Esophagus squamous epithelium (tissue), 4 donors: ENCODE data around the gene RPL13A.
A peak's percentile ranks its signal among the peaks of the same experiment; 100 is the strongest.

Source experiments
- POLR2A ChIP-seq, 4 donors: fragments of 450-650 bp; IDR thresholded peaks; one replicate each; pipeline ENCODE4 v1.6.1; 2017; ENCODE audit warnings: antibody characterized with exemption in 4 of 4, mild to moderate bottlenecking in 4 of 4, moderate library complexity in 3 of 4
- TF ChIP-seq, protein P1 (sequence below), 6 experiments: fragments of 450-650 bp in 4 of 6; fragments of 200-600 bp in 2 of 6; sonication (generic) in 2 of 6; IDR thresholded peaks; one replicate each; pipeline ENCODE4 v1.5.1; 2016 to 2019; ENCODE audit warnings: antibody characterized with exemption in 6 of 6, mild to moderate bottlenecking in 4 of 6, moderate library complexity in 4 of 6

DNA sequence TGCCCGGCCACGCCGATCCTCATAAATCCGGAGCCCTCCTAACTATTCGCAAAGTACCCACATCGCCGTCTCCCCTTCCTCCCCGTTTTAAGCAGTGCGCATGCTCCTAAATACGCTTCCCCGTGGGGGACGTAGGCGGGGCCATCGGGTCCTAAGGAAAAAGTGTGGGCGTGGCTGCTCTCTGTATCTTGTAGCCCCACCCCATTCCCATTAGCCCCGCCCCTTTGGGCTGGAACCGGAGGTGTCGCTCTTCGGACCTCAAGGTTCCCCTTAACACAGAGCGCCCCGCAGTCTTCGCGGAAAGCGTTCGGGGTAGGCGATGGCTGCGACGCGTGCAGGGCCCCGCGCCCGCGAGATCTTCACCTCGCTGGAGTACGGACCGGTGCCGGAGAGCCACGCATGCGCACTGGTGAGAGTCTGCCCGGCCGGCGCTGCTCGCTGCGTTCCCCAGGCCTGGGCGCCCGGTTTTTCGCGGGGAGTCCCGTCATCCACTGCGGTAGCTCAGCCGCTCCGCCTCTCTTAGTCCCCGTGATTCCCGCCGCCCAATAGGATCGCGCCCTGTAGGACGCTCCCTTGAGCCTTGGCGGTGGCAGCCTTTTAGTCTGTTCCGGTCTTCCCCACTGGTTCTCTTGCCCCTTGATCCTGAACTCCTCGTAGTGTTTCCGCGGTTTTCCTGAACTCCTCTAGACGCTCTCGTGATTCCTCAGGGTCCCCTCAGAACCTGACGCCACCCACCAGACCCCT lies 34.2 kb upstream of the RPL13A start, which contains the start of gene ALDH16A1:
- TF ChIP-seq, protein P1, sequence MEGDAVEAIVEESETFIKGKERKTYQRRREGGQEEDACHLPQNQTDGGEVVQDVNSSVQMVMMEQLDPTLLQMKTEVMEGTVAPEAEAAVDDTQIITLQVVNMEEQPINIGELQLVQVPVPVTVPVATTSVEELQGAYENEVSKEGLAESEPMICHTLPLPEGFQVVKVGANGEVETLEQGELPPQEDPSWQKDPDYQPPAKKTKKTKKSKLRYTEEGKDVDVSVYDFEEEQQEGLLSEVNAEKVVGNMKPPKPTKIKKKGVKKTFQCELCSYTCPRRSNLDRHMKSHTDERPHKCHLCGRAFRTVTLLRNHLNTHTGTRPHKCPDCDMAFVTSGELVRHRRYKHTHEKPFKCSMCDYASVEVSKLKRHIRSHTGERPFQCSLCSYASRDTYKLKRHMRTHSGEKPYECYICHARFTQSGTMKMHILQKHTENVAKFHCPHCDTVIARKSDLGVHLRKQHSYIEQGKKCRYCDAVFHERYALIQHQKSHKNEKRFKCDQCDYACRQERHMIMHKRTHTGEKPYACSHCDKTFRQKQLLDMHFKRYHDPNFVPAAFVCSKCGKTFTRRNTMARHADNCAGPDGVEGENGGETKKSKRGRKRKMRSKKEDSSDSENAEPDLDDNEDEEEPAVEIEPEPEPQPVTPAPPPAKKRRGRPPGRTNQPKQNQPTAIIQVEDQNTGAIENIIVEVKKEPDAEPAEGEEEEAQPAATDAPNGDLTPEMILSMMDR (IDR thresholded peaks at IDR 0.05), result peak in 1 of 6 experiments; percentile 32
- TF ChIP-seq POLR2A (IDR thresholded peaks at IDR 0.05), result peak in 3 of 4 donors; percentile 35 to 93 (median 75)
